ENCODE results near the gene RALGPS1.

RALGPS1 gene

DNA sequence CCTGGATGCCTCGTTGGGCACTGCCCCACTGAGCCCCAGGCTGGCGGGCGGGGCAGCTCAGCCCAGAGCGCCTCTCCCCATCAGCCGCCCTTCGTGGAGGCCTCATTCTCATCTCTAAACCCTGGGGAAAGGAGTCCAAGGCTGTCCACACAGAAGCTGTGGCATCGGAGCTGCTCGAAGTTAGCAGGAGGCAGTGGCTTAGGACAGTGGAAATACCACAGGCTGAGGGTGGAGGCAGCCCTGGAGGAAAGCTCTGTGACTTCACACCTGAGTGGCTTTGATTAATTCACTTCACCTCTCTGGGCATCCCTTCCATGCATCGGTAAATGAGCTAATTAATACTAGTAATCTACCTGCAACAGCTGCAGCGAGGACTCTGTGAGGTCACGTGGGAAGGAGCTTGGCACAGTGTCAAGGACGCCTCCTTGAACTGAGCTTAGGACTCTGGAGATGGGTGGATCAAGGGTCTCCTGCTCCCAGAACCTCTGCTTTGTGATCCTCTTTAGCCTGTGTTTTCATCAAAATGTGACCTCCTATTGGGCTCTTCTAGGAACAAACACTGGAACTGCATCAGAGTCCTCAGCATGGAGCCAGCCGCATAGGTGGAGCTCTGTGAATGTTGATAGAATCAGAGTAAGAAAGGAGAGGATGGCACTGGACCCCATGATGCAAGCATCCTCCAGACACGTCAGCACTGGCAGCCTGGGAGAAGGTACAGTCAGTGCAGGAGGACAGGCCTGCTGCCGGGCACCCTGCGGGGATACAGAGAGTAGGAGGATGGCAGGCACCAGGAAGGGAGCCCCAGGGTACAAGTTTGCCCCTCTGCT is 208.7 kb downstream of the RALGPS1 start:
- TF ChIP-seq, protein P1, sequence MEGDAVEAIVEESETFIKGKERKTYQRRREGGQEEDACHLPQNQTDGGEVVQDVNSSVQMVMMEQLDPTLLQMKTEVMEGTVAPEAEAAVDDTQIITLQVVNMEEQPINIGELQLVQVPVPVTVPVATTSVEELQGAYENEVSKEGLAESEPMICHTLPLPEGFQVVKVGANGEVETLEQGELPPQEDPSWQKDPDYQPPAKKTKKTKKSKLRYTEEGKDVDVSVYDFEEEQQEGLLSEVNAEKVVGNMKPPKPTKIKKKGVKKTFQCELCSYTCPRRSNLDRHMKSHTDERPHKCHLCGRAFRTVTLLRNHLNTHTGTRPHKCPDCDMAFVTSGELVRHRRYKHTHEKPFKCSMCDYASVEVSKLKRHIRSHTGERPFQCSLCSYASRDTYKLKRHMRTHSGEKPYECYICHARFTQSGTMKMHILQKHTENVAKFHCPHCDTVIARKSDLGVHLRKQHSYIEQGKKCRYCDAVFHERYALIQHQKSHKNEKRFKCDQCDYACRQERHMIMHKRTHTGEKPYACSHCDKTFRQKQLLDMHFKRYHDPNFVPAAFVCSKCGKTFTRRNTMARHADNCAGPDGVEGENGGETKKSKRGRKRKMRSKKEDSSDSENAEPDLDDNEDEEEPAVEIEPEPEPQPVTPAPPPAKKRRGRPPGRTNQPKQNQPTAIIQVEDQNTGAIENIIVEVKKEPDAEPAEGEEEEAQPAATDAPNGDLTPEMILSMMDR (IDR thresholded peaks at IDR 0.05; ENCODE audit: borderline replicate concordance, insufficient read depth, low read depth, low read length), result no peak
- H3K4me3 ChIP-seq (ENCODE audit: low read depth, low read length), result no peak overlapping the region

DNA sequence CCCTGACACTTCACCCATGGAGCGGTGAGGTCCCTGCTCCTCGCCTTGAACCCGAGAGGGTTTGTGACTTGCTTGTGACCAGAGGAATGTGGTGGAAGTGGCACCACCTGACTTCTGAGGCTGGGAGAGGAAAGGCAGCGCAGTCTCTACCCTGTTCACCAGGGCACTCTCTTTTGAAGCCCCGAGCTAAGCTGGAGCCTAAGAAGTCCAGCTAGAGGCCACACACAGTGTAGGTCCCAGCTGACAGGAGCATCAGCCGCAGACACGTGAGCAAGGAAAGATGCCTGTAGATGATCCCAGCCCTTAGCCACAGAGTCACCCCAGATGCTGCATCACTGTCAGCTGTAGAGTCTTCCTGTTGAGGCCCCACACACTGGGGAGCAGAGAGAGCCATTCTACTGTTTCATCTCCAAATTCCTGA is 209.5 kb downstream of the RALGPS1 start:
- TF ChIP-seq, protein P1 (IDR thresholded peaks at IDR 0.05; ENCODE audit: borderline replicate concordance, insufficient read depth, low read depth, low read length), result no peak
- H3K4me3 ChIP-seq (ENCODE audit: low read depth, low read length), result no peak overlapping the region

DNA sequence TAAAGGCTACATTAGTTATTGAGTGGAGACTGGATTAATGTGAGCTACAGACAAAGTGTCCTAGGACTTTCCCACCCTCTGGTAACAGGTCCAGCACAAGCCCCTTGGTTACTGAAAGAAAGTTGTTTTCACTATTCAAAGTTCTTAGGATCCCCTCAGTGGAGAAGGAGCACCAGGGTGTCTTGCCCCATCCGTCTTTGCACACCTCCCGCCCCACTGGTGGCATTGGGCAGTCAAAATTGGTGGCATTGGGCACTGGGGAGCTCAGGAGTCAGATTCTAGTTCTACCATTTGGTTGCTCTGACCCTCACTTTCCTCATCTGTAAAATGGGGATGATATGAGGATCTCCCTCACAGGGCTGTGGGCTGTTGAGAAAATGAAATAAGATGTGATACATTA is 210.2 kb downstream of the RALGPS1 start:
- H3K4me3 ChIP-seq (ENCODE audit: low read depth, low read length), result no peak overlapping the region
- TF ChIP-seq, protein P1 (IDR thresholded peaks at IDR 0.05; ENCODE audit: borderline replicate concordance, insufficient read depth, low read depth, low read length), result no peak

DNA sequence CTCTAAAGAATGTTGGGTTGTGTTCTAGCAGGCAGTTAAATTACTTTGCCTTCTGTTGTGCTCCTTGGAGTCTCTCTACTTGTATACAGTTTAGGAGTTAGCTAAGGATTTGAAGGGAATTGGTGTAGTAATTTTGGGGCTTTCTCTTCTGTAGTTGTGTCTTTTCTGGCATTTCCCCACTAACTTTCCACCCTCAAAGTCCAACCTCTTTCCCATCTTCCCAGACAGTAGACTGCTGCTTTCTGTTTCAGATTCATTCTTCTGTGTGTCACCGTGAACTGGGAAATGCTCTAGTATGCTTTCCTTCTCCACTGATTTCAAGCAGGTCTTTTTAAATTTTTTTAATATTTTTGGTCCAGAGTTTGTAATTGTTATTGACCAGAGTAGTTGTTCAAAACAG is 212.4 kb downstream of the RALGPS1 start:
- TF ChIP-seq, protein P1 (IDR thresholded peaks at IDR 0.05; ENCODE audit: borderline replicate concordance, insufficient read depth, low read depth, low read length), result no peak
- H3K4me3 ChIP-seq (ENCODE audit: low read depth, low read length), result no peak overlapping the region

DNA sequence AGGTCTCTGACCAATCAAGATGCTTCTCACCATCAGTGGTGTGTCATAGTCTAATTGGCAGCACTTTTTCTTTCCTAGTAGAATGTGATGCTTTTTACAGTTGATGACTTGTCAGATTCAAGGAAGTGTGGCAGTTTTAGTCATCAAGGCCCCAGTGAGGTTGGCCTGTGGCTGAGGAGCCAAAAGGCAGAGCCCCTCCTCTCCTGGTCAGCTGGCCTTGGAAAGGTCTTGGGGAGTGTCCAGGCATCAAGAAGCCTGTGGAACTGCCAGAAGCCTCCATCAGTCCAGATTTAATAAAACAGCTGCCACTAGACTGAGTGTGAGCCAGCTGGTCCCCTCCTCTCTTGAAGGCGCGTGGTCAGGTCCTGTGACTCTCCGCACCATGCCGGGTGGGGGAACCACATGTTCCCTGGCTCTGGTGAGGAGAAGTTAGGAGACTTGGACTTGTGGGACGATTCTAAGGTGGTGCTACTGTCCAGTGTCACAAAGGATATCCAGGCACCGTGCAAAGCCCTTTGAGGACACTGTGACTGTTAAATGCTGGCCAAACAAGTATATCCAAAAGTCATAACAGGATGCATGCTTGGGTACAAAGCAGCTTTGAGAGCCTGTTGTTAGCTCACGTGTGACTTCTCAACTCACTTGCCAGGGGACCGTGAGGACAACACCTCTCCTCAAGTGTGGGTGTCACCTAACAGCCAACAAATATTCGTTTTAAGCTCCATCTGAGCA is 213.9 kb downstream of the RALGPS1 start:
- H3K4me3 ChIP-seq (ENCODE audit: low read depth, low read length), result no peak overlapping the region
- TF ChIP-seq, protein P1 (IDR thresholded peaks at IDR 0.05; ENCODE audit: borderline replicate concordance, insufficient read depth, low read depth, low read length), result no peak

DNA sequence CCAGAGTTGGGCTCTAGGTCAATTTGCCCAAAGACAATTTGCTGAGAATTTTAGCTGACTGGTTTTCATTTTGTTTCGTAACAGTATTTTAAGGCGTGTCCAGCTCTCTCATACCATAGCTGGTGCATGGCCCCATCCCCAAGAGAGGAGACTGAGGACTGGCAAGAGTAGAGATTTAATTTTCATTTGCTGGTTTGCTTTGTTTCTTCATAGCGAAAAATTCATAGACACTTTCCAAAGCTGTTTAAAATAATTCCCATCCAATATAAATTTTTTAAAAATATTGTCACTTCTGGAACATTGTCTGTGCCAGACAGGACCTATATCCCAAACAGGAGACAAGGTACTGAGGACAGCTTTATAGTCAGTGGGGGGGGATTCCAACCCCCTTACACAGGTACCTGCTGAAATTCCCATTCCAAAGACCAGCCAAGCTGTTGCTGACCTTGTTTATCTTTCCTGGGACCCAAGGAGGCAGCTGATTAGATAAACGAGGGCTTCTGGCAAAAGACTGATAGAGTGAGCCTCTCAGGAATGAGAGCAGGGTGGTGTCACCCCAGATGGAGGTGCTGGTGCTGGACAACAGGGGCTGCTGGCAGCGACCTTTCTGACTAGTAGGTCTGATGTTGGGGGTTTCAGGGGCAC is 214.6 kb downstream of the RALGPS1 start:
- TF ChIP-seq, protein P1 (IDR thresholded peaks at IDR 0.05; ENCODE audit: borderline replicate concordance, insufficient read depth, low read depth, low read length), result no peak
- no peak overlapping the region for H3K4me3 ChIP-seq (ENCODE audit: low read depth, low read length)

Data from GM12875 (cell line).